ENCODE measurements around the gene SLC12A8. TPM values are rescaled to one million over a fixed set of nuclear protein-coding genes. Genes with fewer than 3 reads are reported as not detected.
A peak's percentile ranks its signal among the peaks of the same experiment; 100 is the strongest.

SLC12A8 gene
- total RNA-seq, 1 donor from 2014 or later, result 2.9 TPM

- H3K36me3 Mint-ChIP-seq (ENCODE audit: low read depth), result no peaks in the 10 kb centered on the region
- H3K27me3 Mint-ChIP-seq (ENCODE audit: low read depth), result no peaks in the 10 kb centered on the region
- DNase-seq (ENCODE audit: low read depth, low spot score), result no peak
- peaks cover 2% of the 10 kb centered on the region for H3K9me3 Mint-ChIP-seq
- TF ChIP-seq CTCF (conservative IDR thresholded peaks at IDR 0.05), result no peak
- H3K4me1 Mint-ChIP-seq, result peaks cover 14% of the 10 kb centered on the region
- H3K4me3 Mint-ChIP-seq, result no peak overlapping the region
- H3K27ac Mint-ChIP-seq (ENCODE audit: unreplicated experiment), result no peak overlapping the region
Observed at GRCh38 chr3:125077864-125078263, 134.7 kb downstream of the SLC12A8 start.

DNA sequence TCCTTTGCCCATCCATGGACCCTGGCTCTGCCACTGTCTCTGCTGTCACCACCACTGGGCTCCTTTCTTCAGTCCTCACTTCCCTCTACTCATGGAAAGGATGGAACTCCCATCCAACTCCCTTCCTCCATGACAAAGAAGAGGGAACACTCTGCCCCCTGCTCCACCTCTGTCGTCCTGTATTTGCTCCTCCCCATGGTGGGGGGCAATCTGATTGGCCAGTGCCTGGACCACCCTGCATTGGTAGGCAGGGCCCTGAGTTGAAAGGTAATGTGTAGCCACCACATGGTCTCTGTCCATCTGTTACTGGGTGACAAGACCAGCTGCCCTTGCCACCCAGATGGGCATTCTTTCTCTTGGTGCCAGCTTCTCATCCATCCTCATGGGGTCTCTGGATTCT lies 136.1 kb downstream of the SLC12A8 start:
- H3K4me3 Mint-ChIP-seq, result no peak overlapping the region
- TF ChIP-seq CTCF (conservative IDR thresholded peaks at IDR 0.05), result no peak
- peaks cover 14% of the 10 kb centered on the region for H3K4me1 Mint-ChIP-seq
- H3K36me3 Mint-ChIP-seq (ENCODE audit: low read depth), result no peaks in the 10 kb centered on the region
- no peak for DNase-seq (ENCODE audit: low read depth, low spot score)
- no peak overlapping the region for H3K27ac Mint-ChIP-seq (ENCODE audit: unreplicated experiment)
- peaks cover 2% of the 10 kb centered on the region for H3K9me3 Mint-ChIP-seq
- no peaks in the 10 kb centered on the region for H3K27me3 Mint-ChIP-seq (ENCODE audit: low read depth)

DNA sequence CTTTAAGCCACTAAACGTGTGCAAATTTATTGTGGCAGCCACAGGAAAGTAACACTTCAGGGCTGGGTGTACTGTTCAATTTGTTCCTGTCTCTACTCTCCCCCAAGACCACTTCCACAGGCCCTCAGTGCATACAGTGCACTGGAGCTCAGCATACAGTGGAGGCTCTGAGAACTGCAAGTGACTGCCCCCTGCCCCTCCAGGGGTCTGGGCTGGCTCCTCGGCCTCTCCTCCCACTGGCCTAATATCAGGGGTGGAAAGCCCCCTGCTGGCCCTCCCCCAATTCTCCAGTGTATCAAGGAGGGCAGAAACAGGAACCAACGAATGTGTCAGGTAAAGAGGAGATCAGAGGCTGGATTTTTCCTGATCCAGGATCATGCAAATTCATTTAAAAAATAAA lies 136.8 kb downstream of the SLC12A8 start:
- peaks cover 2% of the 10 kb centered on the region for H3K9me3 Mint-ChIP-seq
- H3K4me3 Mint-ChIP-seq, result no peak overlapping the region
- H3K36me3 Mint-ChIP-seq (ENCODE audit: low read depth), result no peaks in the 10 kb centered on the region
- no peaks in the 10 kb centered on the region for H3K27me3 Mint-ChIP-seq (ENCODE audit: low read depth)
- no peak for TF ChIP-seq CTCF (conservative IDR thresholded peaks at IDR 0.05)
- H3K27ac Mint-ChIP-seq (ENCODE audit: unreplicated experiment), result no peak overlapping the region
- peaks cover 14% of the 10 kb centered on the region for H3K4me1 Mint-ChIP-seq
- DNase-seq (ENCODE audit: low read depth, low spot score), result no peak

GRCh38 chr3:125073390-125073905 lies 139.1 kb downstream of the SLC12A8 start:
- no peaks in the 10 kb centered on the region for H3K27me3 Mint-ChIP-seq (ENCODE audit: low read depth)
- no peak for TF ChIP-seq CTCF (conservative IDR thresholded peaks at IDR 0.05)

DNA sequence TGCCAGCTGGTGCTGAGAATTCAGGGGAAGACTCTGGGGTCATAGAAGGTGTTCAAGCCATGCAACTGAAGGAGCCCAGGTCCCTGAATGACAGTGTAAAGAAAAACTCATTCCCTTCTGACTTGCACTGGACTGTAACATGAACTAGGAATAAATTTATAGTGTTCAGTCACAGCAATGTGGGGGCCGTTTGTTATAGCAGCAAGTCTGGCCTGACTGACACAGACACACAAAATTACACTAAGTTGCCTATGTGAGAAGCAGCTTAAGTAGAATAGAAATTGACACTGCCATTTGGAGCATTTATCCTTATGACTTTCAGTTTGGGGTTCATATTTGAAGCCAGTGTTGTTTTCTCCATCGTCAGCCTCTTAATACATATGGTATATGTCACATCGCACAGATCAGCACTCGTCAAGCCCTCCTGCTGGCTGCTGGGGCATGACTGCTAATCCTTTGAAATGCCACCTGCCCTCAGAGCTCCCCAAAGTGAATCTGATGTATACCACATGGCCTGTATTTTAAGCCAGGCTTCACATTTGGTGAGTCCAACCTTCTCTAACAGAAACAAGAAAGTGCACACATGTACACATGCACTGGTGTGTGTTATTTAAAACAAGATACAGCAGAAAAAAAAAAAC lies 139.7 kb downstream of the SLC12A8 start:
- no peaks in the 10 kb centered on the region for H3K36me3 Mint-ChIP-seq (ENCODE audit: low read depth)
- no peak overlapping the region for H3K4me3 Mint-ChIP-seq
- no peak for DNase-seq (ENCODE audit: low read depth, low spot score)
- no peak for TF ChIP-seq CTCF (conservative IDR thresholded peaks at IDR 0.05)
- H3K27me3 Mint-ChIP-seq (ENCODE audit: low read depth), result no peaks in the 10 kb centered on the region
- no peaks in the 10 kb centered on the region for H3K9me3 Mint-ChIP-seq
- H3K27ac Mint-ChIP-seq (ENCODE audit: unreplicated experiment), result no peak overlapping the region
- peaks cover 9% of the 10 kb centered on the region for H3K4me1 Mint-ChIP-seq

More at GRCh38 chr3:125073390-125073905, 139.1 kb downstream of the SLC12A8 start:
- no peaks in the 10 kb centered on the region for H3K9me3 Mint-ChIP-seq
- no peak overlapping the region for H3K4me3 Mint-ChIP-seq
- H3K27ac Mint-ChIP-seq (ENCODE audit: unreplicated experiment), result peak overlapping the region; percentile 50
- DNase-seq (ENCODE audit: low read depth, low spot score), result no peak
- no peaks in the 10 kb centered on the region for H3K36me3 Mint-ChIP-seq (ENCODE audit: low read depth)
- H3K4me1 Mint-ChIP-seq, result peaks cover 9% of the 10 kb centered on the region
